Measurements from ENCODE around the gene ALDOA. TPM values are rescaled to one million over a fixed set of nuclear protein-coding genes. Genes with fewer than 3 reads are reported as not detected.
A peak's percentile ranks its signal among the peaks of the same experiment; 100 is the strongest.

ALDOA gene
- total RNA-seq, 1 donor from 2014 or later, result 611 TPM

DNA sequence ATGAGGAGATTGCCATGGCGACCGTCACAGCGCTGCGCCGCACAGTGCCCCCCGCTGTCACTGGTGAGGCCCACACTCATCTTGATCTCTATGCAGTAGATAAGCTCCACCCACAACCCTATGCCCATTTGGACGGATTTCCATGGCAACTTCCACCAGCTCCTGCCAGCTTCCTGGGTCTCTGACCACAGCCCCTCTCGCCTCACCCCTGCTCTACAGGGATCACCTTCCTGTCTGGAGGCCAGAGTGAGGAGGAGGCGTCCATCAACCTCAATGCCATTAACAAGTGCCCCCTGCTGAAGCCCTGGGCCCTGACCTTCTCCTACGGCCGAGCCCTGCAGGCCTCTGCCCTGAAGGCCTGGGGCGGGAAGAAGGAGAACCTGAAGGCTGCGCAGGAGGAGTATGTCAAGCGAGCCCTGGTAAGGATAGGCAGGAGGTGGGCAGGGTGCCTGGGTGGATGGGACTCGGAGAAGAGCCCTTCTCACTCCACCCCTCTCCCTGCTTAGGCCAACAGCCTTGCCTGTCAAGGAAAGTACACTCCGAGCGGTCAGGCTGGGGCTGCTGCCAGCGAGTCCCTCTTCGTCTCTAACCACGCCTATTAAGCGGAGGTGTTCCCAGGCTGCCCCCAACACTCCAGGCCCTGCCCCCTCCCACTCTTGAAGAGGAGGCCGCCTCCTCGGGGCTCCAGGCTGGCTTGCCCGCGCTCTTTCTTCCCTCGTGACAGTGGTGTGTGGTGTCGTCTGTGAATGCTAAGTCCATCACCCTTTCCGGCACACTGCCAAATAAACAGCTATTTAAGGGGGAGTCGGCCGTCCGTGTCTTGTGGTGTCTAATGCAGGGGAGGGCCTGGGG is 4.3 kb downstream of the ALDOA start:
- ATAC-seq (ENCODE audit: low read depth), result no peak
- peaks cover 59% of the 10 kb centered on the region for H3K36me3 Mint-ChIP-seq (ENCODE audit: low read depth)
- no peak overlapping the region for H3K27ac Mint-ChIP-seq
- DNase-seq, result no peak
- ChIA-PET POLR2A (no interaction called here), CTCF (no interaction called here)
- no peak overlapping the region for H3K4me3 Mint-ChIP-seq
- H3K9me3 Mint-ChIP-seq, result no peaks in the 10 kb centered on the region
- no peaks in the 10 kb centered on the region for H3K27me3 Mint-ChIP-seq
- H3K4me1 Mint-ChIP-seq, result peaks cover 29% of the 10 kb centered on the region
- TF ChIP-seq, protein P1, sequence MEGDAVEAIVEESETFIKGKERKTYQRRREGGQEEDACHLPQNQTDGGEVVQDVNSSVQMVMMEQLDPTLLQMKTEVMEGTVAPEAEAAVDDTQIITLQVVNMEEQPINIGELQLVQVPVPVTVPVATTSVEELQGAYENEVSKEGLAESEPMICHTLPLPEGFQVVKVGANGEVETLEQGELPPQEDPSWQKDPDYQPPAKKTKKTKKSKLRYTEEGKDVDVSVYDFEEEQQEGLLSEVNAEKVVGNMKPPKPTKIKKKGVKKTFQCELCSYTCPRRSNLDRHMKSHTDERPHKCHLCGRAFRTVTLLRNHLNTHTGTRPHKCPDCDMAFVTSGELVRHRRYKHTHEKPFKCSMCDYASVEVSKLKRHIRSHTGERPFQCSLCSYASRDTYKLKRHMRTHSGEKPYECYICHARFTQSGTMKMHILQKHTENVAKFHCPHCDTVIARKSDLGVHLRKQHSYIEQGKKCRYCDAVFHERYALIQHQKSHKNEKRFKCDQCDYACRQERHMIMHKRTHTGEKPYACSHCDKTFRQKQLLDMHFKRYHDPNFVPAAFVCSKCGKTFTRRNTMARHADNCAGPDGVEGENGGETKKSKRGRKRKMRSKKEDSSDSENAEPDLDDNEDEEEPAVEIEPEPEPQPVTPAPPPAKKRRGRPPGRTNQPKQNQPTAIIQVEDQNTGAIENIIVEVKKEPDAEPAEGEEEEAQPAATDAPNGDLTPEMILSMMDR (IDR thresholded peaks at IDR 0.05), result no peak
- intact Hi-C loops (cut with micrococcal nuclease), result loop anchor here (10.0 kb wide), 2 partner anchors 335 to 585 kb away; partner anchors contain the start of genes FBRS, PRR14 and ZNF771

DNA sequence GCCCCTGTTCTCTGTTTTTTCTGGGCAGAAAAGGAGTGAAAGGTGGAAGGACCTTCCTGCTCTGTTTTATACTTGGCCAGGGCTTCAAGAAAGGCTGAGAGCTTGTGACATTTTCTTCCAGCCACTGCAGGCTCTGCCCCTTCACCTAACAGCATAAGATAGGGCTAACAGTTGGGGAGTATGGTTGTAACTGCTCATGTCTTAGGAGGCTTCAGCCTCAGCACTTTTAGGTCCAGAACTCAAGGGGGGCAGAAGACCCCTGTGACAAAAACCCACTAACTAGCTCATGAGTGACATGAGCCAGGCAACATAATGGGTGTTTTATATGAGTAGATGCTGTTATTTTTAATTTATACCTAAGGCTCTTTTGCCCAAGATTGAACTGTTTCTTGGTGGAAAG is 4.9 kb downstream of the ALDOA start:
- Mint-ChIP-seq H3K27ac (no peak overlapping the region), H3K27me3 (no peaks in the 10 kb centered on the region), H3K4me3 (no peak overlapping the region), H3K36me3 (ENCODE audit: low read depth) (peaks cover 55% of the 10 kb centered on the region), H3K4me1 (peaks cover 33% of the 10 kb centered on the region), H3K9me3 (no peaks in the 10 kb centered on the region)
- ChIA-PET CTCF (no interaction called here), POLR2A (no interaction called here)
- no peak for ATAC-seq (ENCODE audit: low read depth)
- no peak for DNase-seq
- intact Hi-C loops (cut with micrococcal nuclease), result no loop called here
- TF ChIP-seq, protein P1 (IDR thresholded peaks at IDR 0.05), result no peak

DNA sequence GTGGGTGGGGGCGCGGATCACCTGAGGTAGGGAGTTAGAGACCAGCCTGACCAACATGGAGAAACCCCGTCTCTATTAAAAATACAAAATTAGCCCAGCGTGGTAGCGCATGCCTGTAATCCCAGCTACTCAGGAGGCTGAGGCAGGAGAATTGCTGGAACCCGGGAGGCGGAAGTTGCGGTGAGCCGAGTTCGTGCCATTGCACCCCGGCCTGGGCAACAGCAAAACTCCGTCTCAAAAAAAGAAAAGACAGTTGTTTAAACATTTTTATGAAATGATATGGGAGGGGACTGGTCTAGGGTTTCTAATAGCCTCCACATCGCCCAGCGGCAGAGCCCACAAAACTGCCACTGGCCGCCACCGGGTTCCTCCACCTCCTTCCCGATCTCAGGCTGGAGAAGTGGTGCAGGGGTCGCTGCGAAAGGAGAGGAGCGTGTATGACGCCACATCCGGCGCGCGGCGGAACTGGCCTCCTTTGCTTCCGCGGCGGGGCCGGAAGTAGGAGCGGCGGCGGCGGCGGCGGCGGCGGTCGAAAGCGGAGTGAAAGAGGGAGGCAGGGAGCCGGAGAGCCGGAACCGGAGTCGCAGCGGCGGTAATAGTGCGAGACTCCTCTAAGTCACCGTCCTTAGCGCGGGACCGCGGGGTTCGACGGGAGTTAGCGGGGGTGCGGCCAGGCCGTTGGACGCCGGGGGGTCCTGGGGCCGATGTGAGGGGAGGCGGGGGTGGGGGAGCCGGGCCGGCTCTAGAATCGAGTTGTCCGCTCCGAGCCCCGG is 10.1 kb downstream of the ALDOA start, which contains the start of gene PPP4C:
Gene PPP4C (plus strand): TSS at position 492 of the 773 bp plus-strand sequence. CDS start 384 bp downstream, outside the sequence.
- ChIA-PET POLR2A (interaction anchor here (0.6 to 5.1 kb wide), 8 partner anchors 10 to 110 kb away, joined by 3 to 75 read pairs (median 6); partner anchors contain the start of genes ALDOA, CORO1A, TBX6 and YPEL3), CTCF (interaction anchor here (1.1 kb wide), 2 partner anchors 16 to 523 kb away, joined by 3 to 8 read pairs; partner anchors contain the start of gene TBX6)
- peak; percentile 86 for ATAC-seq (ENCODE audit: low read depth)
- no peaks in the 10 kb centered on the region for H3K9me3 Mint-ChIP-seq
- H3K36me3 Mint-ChIP-seq (ENCODE audit: low read depth), result peaks cover 58% of the 10 kb centered on the region
- no peaks in the 10 kb centered on the region for H3K27me3 Mint-ChIP-seq
- TF ChIP-seq, protein P1 (IDR thresholded peaks at IDR 0.05), result no peak
- DNase-seq, result peak; percentile 86
- intact Hi-C loops (cut with micrococcal nuclease), result loop anchor here (1.0 kb wide), 2 partner anchors 10 to 17 kb away; partner anchors contain the start of gene ALDOA
- peak within 1 kb of the TSS; percentile 94 for H3K4me3 Mint-ChIP-seq
- peaks cover 35% of the 10 kb centered on the region for H3K4me1 Mint-ChIP-seq
- peak within 1 kb of the TSS; percentile 91 for H3K27ac Mint-ChIP-seq

DNA sequence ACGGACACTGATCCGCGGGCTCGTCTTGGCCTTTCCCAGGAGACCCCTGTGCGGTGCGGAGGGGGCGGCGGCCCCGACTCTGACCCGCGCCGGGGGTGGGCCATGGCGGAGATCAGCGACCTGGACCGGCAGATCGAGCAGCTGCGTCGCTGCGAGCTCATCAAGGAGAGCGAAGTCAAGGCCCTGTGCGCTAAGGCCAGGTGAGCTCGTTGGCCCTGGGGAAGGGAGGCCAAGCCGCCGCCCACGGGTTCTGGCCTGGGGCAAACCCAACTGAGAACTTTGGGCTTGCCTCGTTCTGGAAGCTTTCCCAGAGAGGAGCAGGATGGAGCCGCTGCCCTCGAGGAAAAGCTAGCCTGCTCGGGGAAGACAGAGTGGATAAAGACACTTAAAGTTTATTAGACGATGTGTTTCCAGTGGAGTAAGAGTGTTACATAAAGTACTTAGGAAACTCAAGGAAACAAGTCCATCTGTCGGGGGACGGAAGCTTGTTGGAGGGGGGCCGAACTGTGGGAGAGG is 10.8 kb downstream of the ALDOA start:
- TF ChIP-seq, protein P1 (IDR thresholded peaks at IDR 0.05), result no peak
- POLR2A ChIA-PET, result interaction anchor here (0.6 to 5.1 kb wide), 6 partner anchors 11 to 109 kb away, joined by 4 to 75 read pairs (median 15); partner anchors contain the start of genes ALDOA, CORO1A, TBX6 and YPEL3
- intact Hi-C loops (cut with micrococcal nuclease), result loop anchor here (1.0 kb wide), 1 partner anchor 16 kb away; no protein-coding TSS in a partner anchor
- peak overlapping the region; percentile 81 for H3K27ac Mint-ChIP-seq
- H3K36me3 Mint-ChIP-seq (ENCODE audit: low read depth), result peaks cover 59% of the 10 kb centered on the region
- no peaks in the 10 kb centered on the region for H3K27me3 Mint-ChIP-seq
- peak; percentile 55 for ATAC-seq (ENCODE audit: low read depth)
- CTCF ChIA-PET, result interaction anchor here (1.1 kb wide), 2 partner anchors 16 to 522 kb away, joined by 3 to 8 read pairs; partner anchors contain the start of gene TBX6
- peaks cover 35% of the 10 kb centered on the region for H3K4me1 Mint-ChIP-seq
- no peak for DNase-seq
- no peaks in the 10 kb centered on the region for H3K9me3 Mint-ChIP-seq
- H3K4me3 Mint-ChIP-seq, result peak overlapping the region; percentile 94

Data from activated B cell treated with CpG ODN at 0.5 μM for 24 hours (primary cell).